HEK293T (cell line): ENCODE data around the gene PATJ.
"Not testable (repeated sequence)": the region's sequence is repeated elsewhere in the genome, so short reads cannot be mapped to it uniquely, and the experiment has no call there.

Experiments used
- CTCF ChIA-PET: fragments of 350-600 bp; formaldehyde crosslinking; extraction: SDS; loops from one replicate; lab custom pipeline; 2021; ENCODE audit warnings: antibody characterized with exemption, inconsistent platforms; lab: Yijun Ruan, JAX
- POLR2A ChIA-PET: fragments of 350-600 bp; formaldehyde crosslinking; extraction: SDS; loops from one replicate; lab custom pipeline; 2020; ENCODE audit warnings: antibody characterized with exemption, inconsistent platforms; lab: Yijun Ruan, JAX
- DNase-seq: peaks from one replicate; pipeline ENCODE4 v3.0.0; 2012; ENCODE audit warnings: mixed read lengths; ENCODE audit errors: extremely low spot score
- ARNT ChIP-seq: fragments of 450-650 bp; IDR thresholded peaks from 2 replicates; pipeline ENCODE4 v1.6.1; 2017; ENCODE audit warnings: mild to moderate bottlenecking
- BHLHE40 ChIP-seq: fragments of 450-650 bp; IDR thresholded peaks from 2 replicates; pipeline ENCODE4 v1.6.1; 2016; ENCODE audit warnings: mild to moderate bottlenecking, moderate library complexity, borderline replicate concordance
- CTBP1 ChIP-seq: fragments of 450-650 bp; IDR thresholded peaks from 2 replicates; pipeline ENCODE4 v1.6.1; 2016; ENCODE audit warnings: borderline replicate concordance
- ELF4 ChIP-seq: fragments of 450-650 bp; IDR thresholded peaks from 2 replicates; pipeline ENCODE4 v1.6.1; 2017; ENCODE audit warnings: antibody characterized with exemption
- FOXA1 ChIP-seq: fragments of 450-650 bp; IDR thresholded peaks from 2 replicates; pipeline ENCODE4 v1.6.1; 2016; ENCODE audit warnings: mild to moderate bottlenecking
- FOXK2 ChIP-seq: fragments of 450-650 bp; IDR thresholded peaks from 2 replicates; pipeline ENCODE4 v1.6.1; 2016; ENCODE audit warnings: mild to moderate bottlenecking
- FOXM1 ChIP-seq: fragments of 450-650 bp; IDR thresholded peaks from 2 replicates; pipeline ENCODE4 v1.6.1; 2017; ENCODE audit warnings: mild to moderate bottlenecking, borderline replicate concordance
- HDGF ChIP-seq: fragments of 450-650 bp; IDR thresholded peaks from 2 replicates; pipeline ENCODE4 v1.6.1; 2017; ENCODE audit warnings: antibody characterized with exemption, borderline replicate concordance
- L3MBTL2 ChIP-seq: fragments of 450-650 bp; conservative IDR thresholded peaks from 2 replicates; pipeline ENCODE4 v1.6.1; 2016; ENCODE audit warnings: mild to moderate bottlenecking
- LEF1 ChIP-seq: fragments of 450-650 bp; IDR thresholded peaks from 2 replicates; pipeline ENCODE4 v1.6.1; 2017; ENCODE audit warnings: mild to moderate bottlenecking, borderline replicate concordance
- NFRKB ChIP-seq: fragments of 450-650 bp; IDR thresholded peaks from 2 replicates; pipeline ENCODE4 v1.6.1; 2016; ENCODE audit warnings: mild to moderate bottlenecking, moderate library complexity
- SP1 ChIP-seq: fragments of 450-650 bp; IDR thresholded peaks from 2 replicates; pipeline ENCODE4 v1.6.1; 2017
- SUZ12 ChIP-seq: fragments of 450-650 bp; IDR thresholded peaks from 2 replicates; pipeline ENCODE4 v1.6.1; 2016; ENCODE audit warnings: mild to moderate bottlenecking
- TARDBP ChIP-seq: fragments of 450-650 bp; IDR thresholded peaks from 2 replicates; pipeline ENCODE4 v1.6.1; 2016
- ZNF384 ChIP-seq: fragments of 450-650 bp; IDR thresholded peaks from 2 replicates; pipeline ENCODE4 v1.6.1; 2016
- TF ChIP-seq, protein P1 (sequence below): fragments of 450-650 bp; IDR thresholded peaks from 2 replicates; pipeline ENCODE4 v1.6.1; 2016

The PATJ gene

DNA sequence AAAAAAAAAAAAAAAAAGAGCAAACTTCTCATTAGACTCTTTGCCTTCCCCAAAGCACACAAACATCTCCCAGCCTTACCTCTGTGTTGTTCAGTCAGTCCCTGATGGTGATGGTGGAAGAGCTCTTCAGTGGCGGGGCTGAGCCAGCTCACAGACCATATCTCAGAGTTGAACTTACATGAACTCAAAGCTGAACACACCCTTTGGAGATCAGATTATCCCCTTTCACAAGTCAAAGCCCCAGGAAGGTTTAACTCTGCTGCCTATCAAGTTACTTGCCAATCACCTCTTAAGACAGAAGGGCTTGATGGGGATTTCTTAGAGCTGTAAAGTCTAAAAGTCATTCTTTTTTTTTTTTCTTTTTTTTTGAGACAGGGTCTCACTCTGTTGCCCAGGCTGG lies 397.1 kb downstream of the PATJ start:
- no peak for DNase-seq
- ChIA-PET CTCF (interaction anchor here (1.1 to 1.2 kb wide), 3 partner anchors 8 to 57 kb away, joined by 4 to 6 read pairs (median 5); no protein-coding TSS in a partner anchor), POLR2A (no interaction called here)
- TF ChIP-seq ELF4 (no peak), L3MBTL2 (no peak), ZNF384 (no peak), NFRKB (no peak)

DNA sequence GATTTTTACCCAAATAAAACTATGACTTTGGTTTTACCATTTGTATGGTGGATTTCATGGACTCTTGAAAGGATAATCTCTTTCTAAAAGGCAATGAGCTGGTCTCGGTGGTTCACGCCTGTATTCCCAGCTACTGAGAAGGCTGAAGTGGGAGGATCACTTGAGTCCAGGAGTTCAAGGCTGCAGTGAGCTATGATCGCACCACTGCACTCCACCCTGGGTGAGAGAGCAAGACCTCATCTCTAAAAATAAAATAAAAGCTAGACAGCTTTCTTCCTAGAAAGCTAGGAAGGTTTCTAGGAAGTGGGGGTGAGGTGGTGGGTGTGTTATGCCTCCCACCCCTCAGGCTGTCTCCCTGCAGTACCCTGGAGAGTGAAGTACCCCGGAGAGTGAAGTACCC lies 398.4 kb downstream of the PATJ start:
- no peak for DNase-seq
- CTCF ChIA-PET = interaction anchor here (0.7 kb wide), 1 partner anchor 9 kb away, joined by 6 read pairs; no protein-coding TSS in a partner anchor
- TF ChIP-seq, protein P1, sequence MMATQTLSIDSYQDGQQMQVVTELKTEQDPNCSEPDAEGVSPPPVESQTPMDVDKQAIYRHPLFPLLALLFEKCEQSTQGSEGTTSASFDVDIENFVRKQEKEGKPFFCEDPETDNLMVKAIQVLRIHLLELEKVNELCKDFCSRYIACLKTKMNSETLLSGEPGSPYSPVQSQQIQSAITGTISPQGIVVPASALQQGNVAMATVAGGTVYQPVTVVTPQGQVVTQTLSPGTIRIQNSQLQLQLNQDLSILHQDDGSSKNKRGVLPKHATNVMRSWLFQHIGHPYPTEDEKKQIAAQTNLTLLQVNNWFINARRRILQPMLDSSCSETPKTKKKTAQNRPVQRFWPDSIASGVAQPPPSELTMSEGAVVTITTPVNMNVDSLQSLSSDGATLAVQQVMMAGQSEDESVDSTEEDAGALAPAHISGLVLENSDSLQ = no peak
- TF ChIP-seq HDGF (no peak), TARDBP (no peak), SP1 (no peak)
- POLR2A ChIA-PET = no interaction called here

DNA sequence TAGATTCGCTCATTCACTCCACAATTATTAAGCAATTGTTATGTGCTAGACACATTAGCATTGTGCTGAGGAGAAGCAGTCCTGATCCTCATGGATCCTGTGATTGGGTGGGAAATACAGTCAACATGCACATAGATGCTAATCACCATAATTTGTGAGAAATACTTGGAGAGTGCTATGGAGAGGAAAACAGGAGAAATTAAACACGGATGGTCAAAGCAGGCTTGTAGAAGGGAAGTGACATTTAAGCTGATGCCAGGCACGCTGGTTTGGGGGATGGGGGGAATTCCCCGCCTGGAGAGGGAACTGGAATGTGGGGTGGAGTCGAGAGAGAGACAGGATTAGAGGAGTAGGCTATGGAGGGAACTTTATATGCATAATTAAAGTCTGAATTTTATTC lies 400.2 kb downstream of the PATJ start:
- ChIA-PET POLR2A (no interaction called here), CTCF (no interaction called here)
- TF ChIP-seq FOXM1 (no peak), SP1 (no peak), L3MBTL2 (no peak), BHLHE40 (no peak), LEF1 (no peak), FOXK2 (no peak), HDGF (no peak), CTBP1 (no peak), ZNF384 (no peak), NFRKB (no peak), ARNT (no peak), SUZ12 (no peak), FOXA1 (no peak), ELF4 (no peak), TARDBP (no peak)
- TF ChIP-seq, protein P1 = no peak
- no peak for DNase-seq

DNA sequence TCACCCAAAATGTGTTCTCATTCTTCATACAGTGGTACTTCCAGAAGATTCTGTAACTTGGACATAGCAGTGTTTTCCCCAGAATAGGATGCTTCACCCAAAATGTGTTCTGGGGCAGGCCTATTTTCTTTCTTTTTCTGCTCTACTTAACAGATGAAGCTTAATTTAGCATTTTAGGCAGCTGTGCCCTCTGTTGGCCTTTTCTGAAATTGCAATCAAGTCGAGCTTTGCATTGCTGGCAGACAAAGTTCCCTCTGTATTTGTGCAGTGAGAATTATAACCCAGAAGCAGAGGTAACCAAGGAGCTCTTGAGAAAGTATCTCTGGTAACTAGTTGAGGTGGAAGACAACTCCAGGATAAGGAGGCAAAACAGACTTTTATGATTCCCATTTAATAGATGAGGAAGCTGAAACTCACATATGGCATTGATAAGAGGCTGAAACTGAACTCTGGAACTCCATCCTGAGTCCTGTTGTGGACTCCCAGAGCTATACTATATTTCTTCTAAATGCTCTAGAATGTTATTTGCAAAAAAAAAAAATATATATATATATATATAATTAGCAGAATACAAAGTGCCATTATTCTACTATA lies 402.1 kb downstream of the PATJ start:
- TF ChIP-seq BHLHE40 = no peak
- no peak for TF ChIP-seq FOXA1
- TF ChIP-seq TARDBP = no peak
- TF ChIP-seq ARNT = no peak
- TF ChIP-seq L3MBTL2 = no peak
- TF ChIP-seq ZNF384 = no peak
- no peak for TF ChIP-seq FOXM1
- no peak for TF ChIP-seq CTBP1
- no peak for TF ChIP-seq SUZ12
- TF ChIP-seq, protein P1 = no peak
- no peak for TF ChIP-seq FOXK2
- no peak for TF ChIP-seq HDGF
- TF ChIP-seq SP1 = no peak
- TF ChIP-seq LEF1 = no peak
- no peak for TF ChIP-seq ELF4
- no peak for TF ChIP-seq NFRKB
- CTCF ChIA-PET = interaction anchor here (0.6 to 2.0 kb wide), 17 partner anchors 9 to 1657 kb away, joined by 3 to 9 read pairs (median 4); no protein-coding TSS in a partner anchor
- POLR2A ChIA-PET = no interaction called here
- peak; percentile 66 for DNase-seq

DNA sequence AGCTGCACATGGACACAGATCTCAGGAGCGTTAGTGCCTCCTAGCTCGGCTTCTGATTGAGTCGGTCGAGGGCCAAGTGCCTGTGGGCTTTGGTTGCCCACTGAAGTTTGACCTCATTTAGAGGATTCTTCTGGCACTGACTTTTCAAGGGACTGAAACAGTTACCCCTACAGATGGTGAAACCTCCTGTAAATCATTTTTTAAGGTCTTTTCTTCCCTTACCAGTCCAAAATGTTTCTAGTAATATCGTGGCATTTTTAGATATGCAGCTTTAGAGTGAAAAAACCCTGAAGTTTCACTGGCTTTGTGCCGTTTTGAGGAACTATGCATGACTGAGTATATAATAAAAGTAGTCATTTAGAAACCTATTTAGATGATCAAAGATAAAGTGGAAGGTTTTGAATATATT lies 417.7 kb downstream of the PATJ start:
- DNase-seq = no peak
- POLR2A ChIA-PET = no interaction called here
- TF ChIP-seq BHLHE40 (no peak), ARNT (no peak), FOXA1 (no peak), FOXM1 (no peak), LEF1 (no peak)
- CTCF ChIA-PET = interaction anchor here (0.7 to 2.3 kb wide), 2 partner anchors 16 to 42 kb away, joined by 4 to 5 read pairs; no protein-coding TSS in a partner anchor

DNA sequence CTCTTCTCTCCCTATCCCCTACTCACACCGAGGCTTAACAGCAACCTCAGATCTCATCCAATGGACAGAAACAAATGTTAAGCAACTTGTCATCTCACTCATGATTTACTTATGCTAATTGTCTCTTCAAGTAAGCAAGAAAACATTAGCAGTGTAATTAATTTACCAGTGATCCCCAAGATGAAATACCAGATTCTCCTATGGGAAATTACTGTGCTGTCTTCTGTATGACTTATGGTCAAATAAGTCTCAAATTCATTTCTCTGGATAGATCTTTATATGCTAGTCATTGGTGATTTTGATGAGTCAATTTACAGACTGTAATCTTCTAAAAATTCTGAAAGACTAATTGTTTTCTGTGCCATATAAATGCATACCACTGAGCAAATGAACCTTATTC lies 419.4 kb downstream of the PATJ start:
- CTCF ChIA-PET = no interaction called here
- DNase-seq = no peak
- TF ChIP-seq L3MBTL2 (no peak), ZNF384 (no peak), ARNT (no peak), LEF1 (no peak), CTBP1 (no peak), SUZ12 (no peak), NFRKB (no peak), FOXA1 (no peak), ELF4 (no peak), FOXK2 (no peak), HDGF (no peak), BHLHE40 (no peak), FOXM1 (no peak), TARDBP (no peak), SP1 (no peak)
- TF ChIP-seq, protein P1 = no peak
- POLR2A ChIA-PET = no interaction called here

DNA sequence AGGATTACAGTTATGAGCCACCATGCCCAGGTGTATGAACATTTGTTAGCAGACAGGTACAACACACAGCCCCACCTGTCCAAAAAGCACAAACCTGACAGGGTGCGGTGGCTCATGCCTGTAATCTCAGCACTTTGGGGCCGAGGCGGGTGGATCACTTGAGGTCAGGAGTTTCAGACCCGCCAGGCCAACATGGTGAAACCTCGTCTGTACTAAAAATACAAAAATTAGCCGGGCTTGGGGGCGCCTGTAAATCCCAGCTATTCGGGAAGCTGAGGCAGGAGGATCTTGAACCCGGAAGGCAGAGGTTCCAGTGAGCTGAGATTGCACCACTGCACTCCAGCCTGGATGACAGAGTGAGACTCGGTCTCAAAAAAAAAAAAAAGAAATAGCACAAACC lies 428.1 kb downstream of the PATJ start:
- DNase-seq, CTCF ChIA-PET, POLR2A ChIA-PET: not testable (repeated sequence)
